ENCODE results near the gene PLA2G4B.

DNA sequence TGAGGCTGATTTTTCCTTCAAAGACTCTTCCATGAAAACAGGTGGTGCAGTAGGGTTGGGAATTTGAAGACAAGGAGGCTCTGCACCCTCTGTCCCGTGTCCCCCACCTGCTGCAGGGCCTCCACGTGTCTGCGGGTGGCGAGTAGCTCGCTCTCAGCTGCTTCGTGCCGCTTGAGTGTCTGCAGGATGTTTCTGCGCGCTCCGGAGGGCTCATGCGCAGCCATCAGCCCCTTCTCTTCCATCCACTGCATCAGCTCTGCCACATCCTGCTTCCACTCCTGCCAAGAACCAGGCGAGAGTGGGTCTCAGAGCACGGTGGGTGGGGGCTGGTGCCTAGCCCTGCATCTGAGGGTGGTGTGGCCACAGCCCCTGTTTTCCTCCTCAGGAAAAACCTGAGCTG lies 37.4 kb downstream of the PLA2G4B start:
- no peak for TF ChIP-seq EZH2 (IDR thresholded peaks at IDR 0.05; ENCODE audit: insufficient read depth, low read length)
- TF ChIP-seq, protein P1, sequence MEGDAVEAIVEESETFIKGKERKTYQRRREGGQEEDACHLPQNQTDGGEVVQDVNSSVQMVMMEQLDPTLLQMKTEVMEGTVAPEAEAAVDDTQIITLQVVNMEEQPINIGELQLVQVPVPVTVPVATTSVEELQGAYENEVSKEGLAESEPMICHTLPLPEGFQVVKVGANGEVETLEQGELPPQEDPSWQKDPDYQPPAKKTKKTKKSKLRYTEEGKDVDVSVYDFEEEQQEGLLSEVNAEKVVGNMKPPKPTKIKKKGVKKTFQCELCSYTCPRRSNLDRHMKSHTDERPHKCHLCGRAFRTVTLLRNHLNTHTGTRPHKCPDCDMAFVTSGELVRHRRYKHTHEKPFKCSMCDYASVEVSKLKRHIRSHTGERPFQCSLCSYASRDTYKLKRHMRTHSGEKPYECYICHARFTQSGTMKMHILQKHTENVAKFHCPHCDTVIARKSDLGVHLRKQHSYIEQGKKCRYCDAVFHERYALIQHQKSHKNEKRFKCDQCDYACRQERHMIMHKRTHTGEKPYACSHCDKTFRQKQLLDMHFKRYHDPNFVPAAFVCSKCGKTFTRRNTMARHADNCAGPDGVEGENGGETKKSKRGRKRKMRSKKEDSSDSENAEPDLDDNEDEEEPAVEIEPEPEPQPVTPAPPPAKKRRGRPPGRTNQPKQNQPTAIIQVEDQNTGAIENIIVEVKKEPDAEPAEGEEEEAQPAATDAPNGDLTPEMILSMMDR (IDR thresholded peaks at IDR 0.05; ENCODE audit: insufficient read depth, low read depth, low read length): no peak

Data from astrocyte (in vitro differentiated cells and primary cell).